T47D (cell line): ENCODE data around the gene RUBCN.
A peak's percentile ranks its signal among the peaks of the same experiment; 100 is the strongest.
"Not testable (repeated sequence)": the region's sequence is repeated elsewhere in the genome, so short reads cannot be mapped to it uniquely, and the experiment has no call there.

Source experiments
- DNase-seq, 2 experiments: peaks; one replicate each; pipeline versions ENCODE4 v3.0.0 to v3.0.0-alpha.2; 2011 to 2012; ENCODE audit warnings: low read depth in 1 of 2, low spot score in 1 of 2
- JUND ChIP-seq: IDR thresholded peaks from 2 replicates; pipeline ENCODE4 v1.6.1; 2012; ENCODE audit warnings: low read depth
- in situ Hi-C: cut with HindIII; loops from 2 replicates; pipeline ENCODE4 v1.10.0; 2016; ENCODE audit warnings: low sequenced_read_pairs, low pct_unique_long_range_greater_than_20kb

Gene RUBCN

GRCh38 chr3:197692641-197693040 lies 44.1 kb downstream of the RUBCN start:
- DNase-seq = no peak
- no peak for TF ChIP-seq JUND
- in situ Hi-C loops = no loop called here

GRCh38 chr3:197690754-197691153 lies 46.0 kb downstream of the RUBCN start:
- in situ Hi-C loops = no loop called here
- DNase-seq = no peak
- TF ChIP-seq JUND = no peak

GRCh38 chr3:197687570-197687969 lies 49.1 kb downstream of the RUBCN start:
- in situ Hi-C loops = no loop called here
- no peak for TF ChIP-seq JUND
- DNase-seq = peak in 1 of 2 experiments; percentile 7

- in situ Hi-C loops = no loop called here
- no peak for TF ChIP-seq JUND
- no peak for DNase-seq
These were observed 49.8 kb downstream of the RUBCN start for GRCh38 chr3:197686899-197687298.

DNA sequence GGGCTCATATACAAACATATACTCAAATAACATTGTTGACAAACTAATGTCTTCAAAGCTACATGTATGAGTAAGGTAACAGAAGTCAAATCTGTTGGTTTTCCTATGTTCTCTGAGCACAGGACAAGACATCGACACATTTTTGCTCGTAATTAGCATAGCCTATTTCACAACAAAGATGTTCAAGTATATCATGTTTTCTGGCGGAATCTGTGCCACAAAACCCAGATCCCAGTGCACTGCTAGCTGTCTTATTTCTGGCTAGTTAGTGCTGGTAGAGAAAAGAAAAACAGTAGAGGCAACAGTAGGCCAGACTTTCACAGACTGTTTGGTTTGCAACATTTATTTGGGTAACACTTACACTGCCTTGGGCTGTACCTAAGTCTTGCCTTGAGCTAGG lies 51.2 kb downstream of the RUBCN start:
- in situ Hi-C loops = no loop called here
- DNase-seq = no peak
- TF ChIP-seq JUND = no peak

- DNase-seq = no peak
- in situ Hi-C loops = no loop called here
- TF ChIP-seq JUND = no peak
These were observed 53.5 kb downstream of the RUBCN start for GRCh38 chr3:197683191-197683590.

DNA sequence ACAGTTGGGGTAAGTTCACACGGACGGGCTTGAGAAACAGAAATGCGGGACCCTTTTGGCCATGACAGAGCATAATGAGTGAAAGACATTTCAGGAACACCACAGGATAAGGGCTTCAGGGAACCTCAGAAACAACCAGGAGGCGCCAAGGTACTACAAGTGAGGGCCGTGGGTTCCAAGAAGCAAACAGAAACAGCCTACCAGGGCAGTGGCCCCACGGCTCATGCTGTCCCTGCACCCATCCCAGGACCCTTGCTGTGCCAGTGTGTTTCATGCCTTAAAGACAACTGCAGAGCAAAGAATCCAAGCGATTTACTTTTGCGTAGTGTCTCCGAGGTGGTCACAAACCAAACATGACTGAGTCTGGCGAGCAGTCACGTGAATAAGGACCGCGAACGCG lies 54.0 kb downstream of the RUBCN start:
- no peak for DNase-seq
- in situ Hi-C loops = no loop called here
- no peak for TF ChIP-seq JUND

GRCh38 chr3:197680955-197681521 lies 55.7 kb downstream of the RUBCN start:
- in situ Hi-C loops = no loop called here
- no peak for DNase-seq
- no peak for TF ChIP-seq JUND

- in situ Hi-C loops = no loop called here
- DNase-seq = no peak
- TF ChIP-seq JUND = no peak
These were observed 60.8 kb downstream of the RUBCN start for GRCh38 chr3:197675951-197676350.

DNA sequence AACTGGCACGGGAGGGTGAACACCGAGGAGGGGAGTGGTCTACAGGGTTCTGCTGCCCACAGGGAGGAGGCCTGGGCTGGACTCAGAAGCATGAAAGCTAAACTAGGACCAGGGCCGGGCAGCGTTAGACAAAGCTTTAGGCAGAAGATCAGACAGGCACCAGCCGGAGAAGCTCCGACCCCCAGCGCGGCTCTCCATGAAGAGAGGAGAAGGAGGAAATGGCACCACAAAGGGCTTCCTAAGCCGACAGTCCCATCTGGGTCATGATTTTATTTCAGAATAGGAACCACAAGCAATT lies 61.2 kb downstream of the RUBCN start:
- no peak for DNase-seq
- in situ Hi-C loops = no loop called here

DNA sequence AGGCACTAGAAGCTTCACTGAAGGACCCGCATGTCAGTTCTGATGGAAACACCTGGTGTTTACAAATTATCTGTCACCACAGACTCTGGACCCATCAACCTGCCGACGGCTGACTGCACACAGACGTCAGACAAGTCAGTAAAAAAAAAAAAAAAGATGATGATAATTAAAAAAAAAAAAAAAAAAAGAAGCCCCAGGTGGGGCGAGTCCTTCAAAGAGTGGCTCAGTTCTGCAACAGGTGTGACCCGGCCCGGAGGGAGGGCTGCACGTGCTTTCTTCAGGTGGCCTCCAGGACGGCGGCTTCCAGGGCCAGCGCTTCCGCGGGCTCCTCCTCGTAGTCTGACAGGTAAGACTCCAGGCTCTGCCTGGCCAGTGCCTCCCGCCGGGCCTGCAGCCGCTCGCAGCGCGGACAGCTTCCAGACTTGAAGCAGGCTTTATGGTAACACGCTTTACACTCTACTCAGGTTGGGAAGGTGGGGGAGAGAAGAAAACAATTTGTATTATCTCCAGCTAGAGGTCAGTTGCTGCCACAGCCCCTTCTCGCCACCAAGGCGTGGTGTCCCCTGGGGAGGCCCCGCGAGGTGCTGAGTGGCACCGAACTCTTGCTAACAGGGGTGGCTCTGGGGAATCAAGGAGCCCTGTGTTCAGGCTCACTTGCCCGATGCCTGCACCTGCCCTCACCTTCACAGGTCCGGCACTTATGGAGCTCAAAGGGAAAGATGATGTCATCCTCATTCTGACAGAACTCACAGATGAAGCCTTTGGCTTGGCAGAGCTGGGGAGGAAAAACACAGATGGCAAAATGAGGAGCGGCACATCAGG lies 61.8 kb downstream of the RUBCN start:
- in situ Hi-C loops = no loop called here
- no peak for DNase-seq
- TF ChIP-seq JUND = no peak

More for the DNA sequence above, 61.2 kb downstream of the RUBCN start:
- no peak for TF ChIP-seq JUND

DNA sequence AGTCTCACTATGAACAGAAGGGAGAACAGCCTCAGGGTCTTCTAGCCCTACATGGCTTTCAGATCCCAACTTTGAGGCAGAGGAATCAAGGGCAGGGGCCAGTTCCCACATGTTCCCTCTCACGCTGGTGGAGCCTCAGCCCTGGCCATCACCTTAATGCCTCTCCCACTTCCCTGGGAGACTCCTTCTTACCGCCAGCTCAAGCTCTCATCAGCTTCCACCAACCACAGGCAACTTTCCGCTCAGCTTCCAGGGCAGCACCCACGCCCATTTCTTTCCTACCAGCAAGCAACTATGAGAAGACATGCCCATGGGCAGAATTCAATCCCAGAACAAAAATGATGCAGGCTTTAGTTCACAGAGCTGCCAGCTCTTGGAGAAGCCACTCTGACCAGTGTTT lies 63.5 kb downstream of the RUBCN start:
- in situ Hi-C loops = no loop called here
- TF ChIP-seq JUND = no peak
- no peak for DNase-seq

DNA sequence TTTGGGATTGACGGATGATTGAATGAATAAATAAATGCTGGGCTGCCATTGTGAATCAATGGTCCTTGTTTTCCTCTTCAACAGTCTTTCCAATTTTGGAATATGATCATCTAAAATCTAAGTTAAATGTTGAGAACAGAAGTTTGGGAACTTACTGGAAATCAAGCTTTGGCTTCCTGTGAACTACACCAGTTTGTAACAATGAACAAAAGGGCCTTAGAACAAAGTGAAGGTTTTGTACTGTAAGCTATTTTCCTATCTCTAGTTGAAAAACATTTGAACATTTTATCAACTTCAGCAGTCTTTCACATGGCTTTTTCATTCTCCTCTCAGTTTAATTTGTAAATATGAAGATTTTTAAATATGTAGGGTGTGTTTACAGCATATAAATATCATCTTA lies 66.3 kb downstream of the RUBCN start:
- in situ Hi-C loops = no loop called here
- DNase-seq = no peak
- TF ChIP-seq JUND = no peak

- DNase-seq = peak; percentile 79 to 89
These were observed 68.7 kb downstream of the RUBCN start for GRCh38 chr3:197667968-197668367.

GRCh38 chr3:197667293-197667692 lies 69.4 kb downstream of the RUBCN start:
- DNase-seq, in situ Hi-C loops: not testable (repeated sequence)

More at GRCh38 chr3:197667968-197668367, 68.7 kb downstream of the RUBCN start:
- in situ Hi-C loops = no loop called here
- TF ChIP-seq JUND = no peak

- in situ Hi-C loops = not testable (repeated sequence)
These were observed 70.4 kb downstream of the RUBCN start for GRCh38 chr3:197666221-197666842.

GRCh38 chr3:197665549-197665948 lies 71.2 kb downstream of the RUBCN start:
- in situ Hi-C loops, DNase-seq: not testable (repeated sequence)

More at GRCh38 chr3:197666221-197666842, 70.4 kb downstream of the RUBCN start:
- not testable (repeated sequence) for DNase-seq

GRCh38 chr3:197665142-197665491 lies 71.6 kb downstream of the RUBCN start:
- DNase-seq, in situ Hi-C loops: not testable (repeated sequence)
